Neural progenitor cell (in vitro differentiated cells): ENCODE measurements around the gene PTPRG. TPM values are rescaled to one million over a fixed set of nuclear protein-coding genes. Genes with fewer than 3 reads are reported as not detected.

ENCODE experiments used
- DNase-seq: peaks from one replicate; pipeline ENCODE4 v3.0.0-alpha.2; 2016; ENCODE audit warnings: low spot score
- H2AFZ ChIP-seq: fragments of 200-600 bp; sonication (generic); replicated peaks from 2 replicates; pipeline ENCODE4 v1.6.1; 2016; ENCODE audit warnings: antibody characterized with exemption
- H3F3A ChIP-seq: fragments of 200-600 bp; sonication (generic); 2 replicates; pipeline ENCODE4 v1.6.1; 2016; ENCODE audit warnings: antibody characterized with exemption, low read depth
- H3K27ac ChIP-seq: fragments of 200-600 bp; sonication (generic); 2 replicates; pipeline ENCODE4 v1.5.1; 2016; ENCODE audit warnings: mild to moderate bottlenecking
- H3K27me3 ChIP-seq: fragments of 200-600 bp; sonication (generic); 2 replicates; pipeline ENCODE4 v1.6.1; 2016; ENCODE audit warnings: mild to moderate bottlenecking, moderate library complexity
- H3K36me3 ChIP-seq: fragments of 200-600 bp; sonication (generic); 2 replicates; pipeline ENCODE4 v1.5.1; 2016
- H3K4me1 ChIP-seq: fragments of 200-600 bp; sonication (generic); 2 replicates; pipeline ENCODE4 v1.6.1; 2016; ENCODE audit warnings: mixed run types
- H3K4me2 ChIP-seq: fragments of 200-600 bp; sonication (generic); 2 replicates; pipeline ENCODE4 v1.6.1; 2016
- H3K4me3 ChIP-seq: fragments of 200-600 bp; sonication (generic); 2 replicates; pipeline ENCODE4 v1.5.1; 2016
- H3K79me2 ChIP-seq: fragments of 200-600 bp; sonication (generic); 2 replicates; pipeline ENCODE4 v1.6.1; 2016; ENCODE audit warnings: low read depth
- H3K9ac ChIP-seq: fragments of 200-600 bp; sonication (generic); 2 replicates; pipeline ENCODE4 v1.6.1; 2016
- H3K9me3 ChIP-seq: fragments of 200-600 bp; sonication (generic); 2 replicates; pipeline ENCODE4 v1.5.1; 2016; ENCODE audit warnings: low read depth
- H4K20me1 ChIP-seq: fragments of 200-600 bp; sonication (generic); 2 replicates; pipeline ENCODE4 v1.6.1; 2016; ENCODE audit warnings: low read depth
- H3K27ac Mint-ChIP-seq: 3 replicates; pipeline ENCODE4 v1.8.0; 2021; ENCODE audit warnings: mixed read lengths
- H3K27me3 Mint-ChIP-seq: 2 replicates; pipeline ENCODE4 v1.8.0; 2022; ENCODE audit warnings: low read depth, mild to moderate bottlenecking, inconsistent platforms, moderate library complexity, mixed read lengths; ENCODE audit not compliant: insufficient read depth
- H3K36me3 Mint-ChIP-seq: 3 replicates; pipeline ENCODE4 v1.8.0; 2021; ENCODE audit warnings: mixed read lengths
- H3K4me1 Mint-ChIP-seq: 3 replicates; pipeline ENCODE4 v1.8.0; 2021; ENCODE audit warnings: mixed read lengths
- H3K4me3 Mint-ChIP-seq: 3 replicates; pipeline ENCODE4 v1.8.0; 2021; ENCODE audit warnings: mild to moderate bottlenecking, moderate library complexity, mixed read lengths
- H3K9me3 Mint-ChIP-seq: 3 replicates; pipeline ENCODE4 v1.8.0; 2020; ENCODE audit warnings: mixed read lengths
- EZH2 ChIP-seq: fragments of 200-600 bp; sonication (generic); IDR thresholded peaks from 2 replicates; pipeline ENCODE4 v1.6.1; 2017; ENCODE audit warnings: antibody characterized with exemption, mild to moderate bottlenecking, moderate library complexity
- EZH2phosphoT487 ChIP-seq: fragments of 200-600 bp; sonication (generic); IDR thresholded peaks from 2 replicates; pipeline ENCODE4 v1.6.1; 2017; ENCODE audit warnings: antibody characterized with exemption
- total RNA-seq: library from RNA; depleted of rRNA; stranded (reverse); fragments of >200 nt; gene quantifications from 2 replicates; pipeline ENCODE4 v1.2.3, GENCODE V29; 2015; ENCODE audit warnings: low replicate concordance
- TF ChIP-seq, protein P1 (sequence below): fragments of 200-600 bp; sonication (generic); IDR thresholded peaks from 2 replicates; pipeline ENCODE4 v1.5.1; 2017; ENCODE audit warnings: antibody characterized with exemption, mild to moderate bottlenecking

Gene PTPRG
- total RNA-seq, 1 donor from 2014 or later, result 65.3 TPM

DNA sequence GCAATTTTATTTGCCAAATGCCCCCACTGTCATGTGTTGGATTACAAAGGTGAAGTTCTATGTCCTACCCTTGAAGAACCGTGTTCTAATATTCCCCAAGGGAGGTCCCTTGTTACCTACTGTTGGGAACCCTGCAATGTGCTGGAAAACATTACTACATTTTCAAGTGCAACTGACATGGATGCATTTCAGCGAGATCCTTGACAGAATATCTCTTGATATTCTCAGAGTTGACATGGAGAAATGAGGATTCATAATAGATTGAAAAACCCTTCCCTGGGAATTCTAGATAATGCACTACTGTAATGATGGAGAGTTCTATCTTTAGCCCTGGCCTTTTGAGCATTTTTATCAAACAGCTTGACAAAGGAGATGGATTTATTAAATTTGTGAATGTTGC is 414.6 kb downstream of the PTPRG start:
- Histone ChIP-seq H3K27ac (no peak overlapping the region), H3K9me3 (no peaks in the 10 kb centered on the region), H2AFZ (no peak overlapping the region), H4K20me1 (peaks cover 30% of the 10 kb centered on the region), H3K27me3 (no peaks in the 10 kb centered on the region), H3K4me2 (no peak overlapping the region), H3K4me1 (peaks cover 11% of the 10 kb centered on the region), H3K9ac (no peak overlapping the region), H3K79me2 (peaks cover 40% of the 10 kb centered on the region), H3K4me3 (no peak overlapping the region), H3F3A (no peaks in the 10 kb centered on the region), H3K36me3 (no peaks in the 10 kb centered on the region)
- no peak for DNase-seq
- TF ChIP-seq EZH2 (no peak), EZH2phosphoT487 (no peak)
- TF ChIP-seq, protein P1, sequence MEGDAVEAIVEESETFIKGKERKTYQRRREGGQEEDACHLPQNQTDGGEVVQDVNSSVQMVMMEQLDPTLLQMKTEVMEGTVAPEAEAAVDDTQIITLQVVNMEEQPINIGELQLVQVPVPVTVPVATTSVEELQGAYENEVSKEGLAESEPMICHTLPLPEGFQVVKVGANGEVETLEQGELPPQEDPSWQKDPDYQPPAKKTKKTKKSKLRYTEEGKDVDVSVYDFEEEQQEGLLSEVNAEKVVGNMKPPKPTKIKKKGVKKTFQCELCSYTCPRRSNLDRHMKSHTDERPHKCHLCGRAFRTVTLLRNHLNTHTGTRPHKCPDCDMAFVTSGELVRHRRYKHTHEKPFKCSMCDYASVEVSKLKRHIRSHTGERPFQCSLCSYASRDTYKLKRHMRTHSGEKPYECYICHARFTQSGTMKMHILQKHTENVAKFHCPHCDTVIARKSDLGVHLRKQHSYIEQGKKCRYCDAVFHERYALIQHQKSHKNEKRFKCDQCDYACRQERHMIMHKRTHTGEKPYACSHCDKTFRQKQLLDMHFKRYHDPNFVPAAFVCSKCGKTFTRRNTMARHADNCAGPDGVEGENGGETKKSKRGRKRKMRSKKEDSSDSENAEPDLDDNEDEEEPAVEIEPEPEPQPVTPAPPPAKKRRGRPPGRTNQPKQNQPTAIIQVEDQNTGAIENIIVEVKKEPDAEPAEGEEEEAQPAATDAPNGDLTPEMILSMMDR, result no peak
- H3K4me3 Mint-ChIP-seq, result no peak overlapping the region
- no peaks in the 10 kb centered on the region for H3K27me3 Mint-ChIP-seq
- H3K4me1 Mint-ChIP-seq, result peaks cover 15% of the 10 kb centered on the region
- H3K9me3 Mint-ChIP-seq, result no peaks in the 10 kb centered on the region
- H3K27ac Mint-ChIP-seq, result no peak overlapping the region
- no peaks in the 10 kb centered on the region for H3K36me3 Mint-ChIP-seq

DNA sequence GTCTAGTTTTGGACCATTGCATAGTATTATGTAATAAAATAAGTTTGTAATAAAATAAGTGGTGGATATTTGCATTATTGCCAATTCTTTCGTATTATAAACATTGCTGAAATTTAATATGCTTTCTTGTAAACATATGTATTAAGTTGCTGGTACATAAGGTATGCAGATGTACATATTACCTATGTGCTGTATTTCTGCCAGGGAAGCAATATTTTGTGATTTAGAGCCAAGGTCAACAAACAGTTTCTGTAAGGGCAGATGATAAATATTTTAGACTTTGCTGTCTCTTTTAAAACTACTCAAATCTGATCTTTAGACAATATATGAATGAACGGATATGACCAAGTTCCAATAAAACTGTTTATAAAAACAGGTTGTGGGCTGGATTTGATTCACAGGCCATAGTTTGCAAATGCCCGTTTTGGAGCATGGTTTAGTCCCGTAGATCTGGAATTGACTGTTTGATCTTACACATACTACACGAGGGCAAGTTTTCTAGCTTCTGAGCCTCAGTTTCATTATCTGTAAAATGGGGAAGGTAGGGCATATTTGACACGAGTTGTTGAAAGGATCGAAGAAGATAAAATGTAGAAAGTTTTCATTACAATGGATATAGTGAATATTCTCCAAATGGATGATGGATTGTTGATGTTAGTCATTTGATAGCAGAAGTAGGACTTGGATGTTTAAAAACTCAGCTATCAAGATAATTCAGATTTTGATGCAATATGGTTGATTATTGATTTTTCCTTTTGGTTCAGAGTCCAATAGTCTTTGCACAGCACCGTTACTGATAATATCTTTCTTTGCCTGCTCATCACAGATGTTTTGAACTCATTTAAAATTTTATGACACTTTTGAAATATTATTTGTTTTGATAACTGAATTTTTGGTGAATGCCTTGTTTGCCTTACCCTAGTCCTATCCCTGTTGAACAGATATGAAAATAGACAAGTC is 417.4 kb downstream of the PTPRG start:
- H4K20me1 ChIP-seq, result peaks cover 30% of the 10 kb centered on the region
- Mint-ChIP-seq H3K4me1 (peaks cover 8% of the 10 kb centered on the region), H3K27ac (no peak overlapping the region), H3K9me3 (no peaks in the 10 kb centered on the region), H3K27me3 (no peaks in the 10 kb centered on the region), H3K4me3 (no peak overlapping the region), H3K36me3 (no peaks in the 10 kb centered on the region)
- H3K9me3 ChIP-seq, result no peaks in the 10 kb centered on the region
- H3K4me3 ChIP-seq, result no peak overlapping the region
- TF ChIP-seq EZH2phosphoT487 (no peak), EZH2 (no peak)
- TF ChIP-seq, protein P1, result no peak
- H3K36me3 ChIP-seq, result no peaks in the 10 kb centered on the region
- H3K9ac ChIP-seq, result no peak overlapping the region
- H3F3A ChIP-seq, result no peaks in the 10 kb centered on the region
- H3K4me2 ChIP-seq, result no peak overlapping the region
- peaks cover 11% of the 10 kb centered on the region for H3K4me1 ChIP-seq
- no peaks in the 10 kb centered on the region for H3K27me3 ChIP-seq
- no peak for DNase-seq
- no peak overlapping the region for H3K27ac ChIP-seq
- peaks cover 50% of the 10 kb centered on the region for H3K79me2 ChIP-seq
- H2AFZ ChIP-seq, result no peak overlapping the region

DNA sequence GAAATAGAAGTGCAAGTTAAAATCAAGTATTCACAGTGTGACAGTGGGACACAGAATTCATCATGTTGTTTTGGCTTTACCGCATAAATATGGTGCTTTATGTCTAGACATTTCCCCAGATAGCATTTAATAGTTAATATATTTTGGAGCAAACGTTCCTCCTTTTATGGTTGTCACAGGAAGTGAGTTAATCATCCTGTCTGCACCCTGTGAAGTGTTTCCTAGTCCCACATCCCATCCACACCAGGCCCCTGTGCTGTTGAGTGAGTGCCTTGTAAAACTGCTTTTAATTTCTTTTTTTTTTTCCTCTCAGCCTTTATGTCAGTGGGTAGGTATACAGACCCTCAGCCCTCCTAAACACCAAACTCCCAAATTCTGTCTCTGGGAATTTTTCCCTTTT is 418.3 kb downstream of the PTPRG start:
- peaks cover 11% of the 10 kb centered on the region for H3K4me1 ChIP-seq
- H3K27ac ChIP-seq, result no peak overlapping the region
- Mint-ChIP-seq H3K4me3 (no peak overlapping the region), H3K9me3 (no peaks in the 10 kb centered on the region), H3K27me3 (no peaks in the 10 kb centered on the region), H3K36me3 (no peaks in the 10 kb centered on the region), H3K27ac (no peak overlapping the region), H3K4me1 (peaks cover 8% of the 10 kb centered on the region)
- H3K4me2 ChIP-seq, result no peak overlapping the region
- no peaks in the 10 kb centered on the region for H3K36me3 ChIP-seq
- no peaks in the 10 kb centered on the region for H3K9me3 ChIP-seq
- H2AFZ ChIP-seq, result no peak overlapping the region
- H3K79me2 ChIP-seq, result peaks cover 50% of the 10 kb centered on the region
- no peaks in the 10 kb centered on the region for H3K27me3 ChIP-seq
- H3F3A ChIP-seq, result no peaks in the 10 kb centered on the region
- H3K4me3 ChIP-seq, result no peak overlapping the region
- peaks cover 30% of the 10 kb centered on the region for H4K20me1 ChIP-seq
- DNase-seq, result no peak
- TF ChIP-seq, protein P1, result no peak
- TF ChIP-seq EZH2 (no peak), EZH2phosphoT487 (no peak)
- no peak overlapping the region for H3K9ac ChIP-seq
